GM23338 (cell line): Measurements from ENCODE around the gene SOX3. TPM values are rescaled to one million over a fixed set of nuclear protein-coding genes. Genes with fewer than 3 reads are reported as not detected.

Experiments
- ATAC-seq: fragments of 200-7000 bp; cut with Tn5 transposase; 3 replicates; pipeline ENCODE4 v1.9.1; 2020
- DNase-seq: peaks from one replicate; pipeline ENCODE4 v3.0.0-alpha.2; 2015; ENCODE audit warnings: low spot score
- H2AFZ ChIP-seq: fragments of 200-600 bp; sonication (generic); 2 replicates; pipeline ENCODE4 v1.8.0; 2016; ENCODE audit warnings: antibody characterized with exemption, mild to moderate bottlenecking, moderate library complexity
- H3F3A ChIP-seq: fragments of 200-600 bp; sonication (generic); replicated peaks from 2 replicates; pipeline ENCODE4 v1.8.0; 2017; ENCODE audit warnings: antibody characterized with exemption, mixed run types, low read depth
- H3K27ac ChIP-seq: fragments of 200-600 bp; sonication (generic); 2 replicates; pipeline ENCODE4 v1.6.1; 2016; ENCODE audit warnings: low read depth
- H3K27me3 ChIP-seq: fragments of 200-600 bp; sonication (generic); 2 replicates; pipeline ENCODE4 v1.8.0; 2016; ENCODE audit warnings: mild to moderate bottlenecking, mixed run types, moderate library complexity; ENCODE audit not compliant: insufficient read depth
- H3K36me3 ChIP-seq: fragments of 200-600 bp; sonication (generic); 2 replicates; pipeline ENCODE4 v1.8.0; 2016; ENCODE audit warnings: mild to moderate bottlenecking; ENCODE audit not compliant: insufficient read depth
- H3K4me1 ChIP-seq: fragments of 200-600 bp; sonication (generic); 2 replicates; pipeline ENCODE4 v1.8.0; 2016; ENCODE audit warnings: mild to moderate bottlenecking, moderate library complexity; ENCODE audit not compliant: insufficient read depth
- H3K4me2 ChIP-seq: fragments of 200-600 bp; sonication (generic); 2 replicates; pipeline ENCODE4 v1.7.1; 2017; ENCODE audit warnings: mixed run types
- H3K4me3 ChIP-seq: fragments of 200-600 bp; sonication (generic); 2 replicates; pipeline ENCODE4 v1.6.1; 2016; ENCODE audit warnings: mixed run types
- H3K79me2 ChIP-seq: fragments of 200-600 bp; sonication (generic); replicated peaks from 2 replicates; pipeline ENCODE4 v1.8.0; 2017; ENCODE audit warnings: mild to moderate bottlenecking; ENCODE audit not compliant: insufficient read depth
- H3K9me2 ChIP-seq: fragments of 200-600 bp; sonication (generic); 2 replicates; pipeline ENCODE4 v1.8.0; 2017; ENCODE audit not compliant: insufficient read depth
- H4K20me1 ChIP-seq: fragments of 200-600 bp; sonication (generic); replicated peaks from 2 replicates; pipeline ENCODE4 v1.8.0; 2017; ENCODE audit warnings: mild to moderate bottlenecking; ENCODE audit not compliant: insufficient read depth
- H3K27ac Mint-ChIP-seq: 2 replicates; pipeline ENCODE4 v1.8.0; 2020; ENCODE audit warnings: inconsistent platforms, mild to moderate bottlenecking, moderate library complexity, mixed read lengths
- H3K27me3 Mint-ChIP-seq: 3 replicates; pipeline ENCODE4 v1.8.0; 2022; ENCODE audit warnings: low read depth, mild to moderate bottlenecking, moderate library complexity, mixed read lengths, inconsistent platforms; ENCODE audit not compliant: insufficient read depth, poor library complexity
- H3K36me3 Mint-ChIP-seq: 3 replicates; pipeline ENCODE4 v1.8.0; 2021; ENCODE audit warnings: low read depth, mild to moderate bottlenecking, inconsistent platforms, moderate library complexity, mixed read lengths
- H3K4me1 Mint-ChIP-seq: 3 replicates; pipeline ENCODE4 v1.8.0; 2020; ENCODE audit warnings: mild to moderate bottlenecking, inconsistent platforms, mixed read lengths
- H3K4me3 Mint-ChIP-seq: 3 replicates; pipeline ENCODE4 v1.8.0; 2021; ENCODE audit warnings: moderate library complexity, mild to moderate bottlenecking, inconsistent platforms, mixed read lengths
- H3K9me3 Mint-ChIP-seq: 3 replicates; pipeline ENCODE4 v1.8.0; 2020; ENCODE audit warnings: moderate library complexity, mild to moderate bottlenecking, inconsistent platforms, mixed read lengths
- CREB1 ChIP-seq: fragments of 250-450 bp; sonication (Bioruptor Pico); IDR thresholded peaks from 2 replicates; pipeline ENCODE4 v1.5.0; 2020; ENCODE audit warnings: low read depth, mild to moderate bottlenecking, moderate library complexity
- CTCF ChIP-seq, 2 experiments: fragments of 200-600 bp in 1 of 2; sonication (generic) in 1 of 2; conservative IDR thresholded peaks; 2 replicates each; pipeline versions ENCODE4 v1.5.1 to v1.6.1; 2016 to 2017; ENCODE audit warnings: antibody characterized with exemption in 2 of 2, low read depth in 2 of 2, mild to moderate bottlenecking in 2 of 2, moderate library complexity in 1 of 2
- ETS1 ChIP-seq: IDR thresholded peaks from 2 replicates; pipeline ENCODE4 v1.6.1; 2016; ENCODE audit warnings: antibody characterized with exemption
- EZH2 ChIP-seq: fragments of 200-600 bp; sonication (generic); IDR thresholded peaks from one replicate; pipeline ENCODE4 v1.8.0; 2017; ENCODE audit warnings: antibody characterized with exemption, mild to moderate bottlenecking, low read depth; ENCODE audit not compliant: unreplicated experiment
- EZH2phosphoT487 ChIP-seq: fragments of 200-600 bp; sonication (generic); IDR thresholded peaks from one replicate; pipeline ENCODE4 v1.8.1; 2018; ENCODE audit warnings: antibody characterized with exemption; ENCODE audit not compliant: unreplicated experiment
- JUNB ChIP-seq: IDR thresholded peaks from one replicate; pipeline ENCODE4 v1.6.1; 2016; ENCODE audit warnings: antibody characterized with exemption; ENCODE audit not compliant: unreplicated experiment
- NANOG ChIP-seq: IDR thresholded peaks from 2 replicates; pipeline ENCODE4 v1.6.1; 2016; ENCODE audit warnings: antibody characterized with exemption, borderline replicate concordance
- POLR2AphosphoS5 ChIP-seq: IDR thresholded peaks from 2 replicates; pipeline ENCODE4 v1.6.1; 2016; ENCODE audit warnings: antibody characterized with exemption, low read depth
- REST ChIP-seq: IDR thresholded peaks from one replicate; pipeline ENCODE4 v1.6.1; 2018; ENCODE audit warnings: antibody characterized with exemption; ENCODE audit not compliant: unreplicated experiment
- STAT1 ChIP-seq: IDR thresholded peaks from one replicate; pipeline ENCODE4 v1.6.1; 2016; ENCODE audit warnings: antibody characterized with exemption; ENCODE audit not compliant: unreplicated experiment
- ZNF114 ChIP-seq: fragments of 250-450 bp; sonication (Bioruptor Pico); IDR thresholded peaks from 2 replicates; pipeline ENCODE4 v1.5.0; 2020; ENCODE audit warnings: mild to moderate bottlenecking, moderate library complexity
- ZNF331 ChIP-seq: fragments of 250-450 bp; sonication (Bioruptor Pico); IDR thresholded peaks from 2 replicates; pipeline ENCODE4 v1.5.0; 2020; ENCODE audit warnings: low read depth, mild to moderate bottlenecking, moderate library complexity
- ZNF462 ChIP-seq: fragments of 250-450 bp; sonication (Bioruptor Pico); IDR thresholded peaks from 2 replicates; pipeline ENCODE4 v1.5.0; 2020; ENCODE audit warnings: mild to moderate bottlenecking, moderate library complexity
- polyA plus RNA-seq: library from polyadenylated mRNA; unstranded; fragments of >200 nt; fragmentation: Nextera tagmentation; extraction: Ambion mirVana; gene quantifications from 2 replicates; pipeline ENCODE4 v1.2.1, GENCODE V29; 2016
- total RNA-seq: library from RNA; depleted of rRNA; stranded (reverse); fragments of >200 nt; shearing (Covaris generic); gene quantifications from 2 replicates; pipeline ENCODE4 v1.2.3, GENCODE V29; 2014

Gene SOX3
- total and polyA plus RNA-seq, 2 experiments from 2014 or later: 9.8 to 23.3 TPM

- Histone ChIP-seq H3K27ac (no peak overlapping the region), H2AFZ (no peak overlapping the region), H3K9me2 (no peaks in the 10 kb centered on the region), H3K4me2 (no peak overlapping the region), H3K79me2 (no peaks in the 10 kb centered on the region), H3K4me3 (no peak overlapping the region), H3F3A (no peaks in the 10 kb centered on the region), H3K27me3 (peaks cover 34% of the 10 kb centered on the region), H4K20me1 (no peaks in the 10 kb centered on the region), H3K4me1 (peaks cover 10% of the 10 kb centered on the region), H3K36me3 (no peaks in the 10 kb centered on the region)
- Mint-ChIP-seq H3K36me3 (no peaks in the 10 kb centered on the region), H3K4me1 (peaks cover 7% of the 10 kb centered on the region; the same call in 1 of the 3 replicates), H3K27me3 (peaks cover 17% of the 10 kb centered on the region), H3K4me3 (no peak overlapping the region), H3K27ac (no peak overlapping the region), H3K9me3 (no peaks in the 10 kb centered on the region; the same call in 2 of the 3 replicates)
- TF ChIP-seq ZNF331 (CRISPR knock-in tag): no peak
- no peak for TF ChIP-seq REST
- no peak for TF ChIP-seq NANOG
- no peak for TF ChIP-seq POLR2AphosphoS5
- no peak for TF ChIP-seq JUNB
- no peak for TF ChIP-seq EZH2
- no peak for TF ChIP-seq ZNF462
- TF ChIP-seq EZH2phosphoT487: no peak
- no peak for TF ChIP-seq CREB1 (CRISPR knock-in tag)
- no peak for TF ChIP-seq CTCF (conservative IDR thresholded peaks at IDR 0.05; ENCODE audit: low read depth in 2 of 2)
- no peak for TF ChIP-seq STAT1
- no peak for TF ChIP-seq ETS1
- TF ChIP-seq ZNF114 (CRISPR knock-in tag): no peak
- ATAC-seq (no peak), DNase-seq (no peak)
These were observed 9.7 kb upstream of the SOX3 start for GRCh38 chrX:140514554-140514953.
